CD4-positive, alpha-beta memory T cell (primary cell): Measurements from ENCODE around the gene TMIE. TPM values are rescaled to one million over a fixed set of nuclear protein-coding genes. Genes with fewer than 3 reads are reported as not detected.

Experiments used
- CTCF ChIA-PET: fragments of 350-600 bp; sonication (Branson Sonifier 250); formaldehyde crosslinking; loops from one replicate; lab custom pipeline; 2021; ENCODE audit warnings: inconsistent platforms; ENCODE audit not compliant: partially characterized antibody; lab: Charles Lee
- POLR2A ChIA-PET: fragments of 350-600 bp; sonication (Branson Sonifier 250); formaldehyde crosslinking; loops from one replicate; lab custom pipeline; 2021; ENCODE audit not compliant: partially characterized antibody; lab: Charles Lee
- DNase-seq, 5 donors: peaks; one replicate each; pipeline versions ENCODE4 v3.0.0 to v3.0.0-alpha.2; 2020 to 2022; ENCODE audit warnings: mixed read lengths in 1 of 5
- H3K27ac ChIP-seq: one replicate; pipeline ENCODE4 v1.7.0; 2013; ENCODE audit warnings: low read depth, low read length
- H3K27me3 ChIP-seq: 2 replicates; pipeline ENCODE4 v1.7.0; 2013; ENCODE audit warnings: mild to moderate bottlenecking, low read length, moderate library complexity; ENCODE audit not compliant: insufficient read depth
- H3K36me3 ChIP-seq: 2 replicates; pipeline ENCODE4 v1.7.0; 2013; ENCODE audit warnings: mild to moderate bottlenecking, low read length, moderate library complexity; ENCODE audit not compliant: insufficient read depth
- H3K4me1 ChIP-seq: 2 replicates; pipeline ENCODE4 v1.7.0; 2013; ENCODE audit warnings: mild to moderate bottlenecking, low read length, moderate library complexity; ENCODE audit not compliant: insufficient read depth
- H3K4me3 ChIP-seq, 2 donors: one replicate each; pipeline ENCODE4 v1.7.0; 2013; ENCODE audit warnings: low read length in 2 of 2, mild to moderate bottlenecking in 1 of 2
- H3K9me3 ChIP-seq, 2 donors: one replicate each; pipeline ENCODE4 v1.7.0; 2013; ENCODE audit warnings: low read length in 2 of 2, control low read depth in 1 of 2; ENCODE audit not compliant: control insufficient read depth in 1 of 2
- H3K27ac Mint-ChIP-seq, 7 donors: one replicate each; pipeline ENCODE4 v1.8.0; 2020 to 2021; ENCODE audit warnings: mixed read lengths in 7 of 7, mild to moderate bottlenecking in 6 of 7, inconsistent platforms in 3 of 7, moderate library complexity in 3 of 7
- H3K27me3 Mint-ChIP-seq, 2 donors: one replicate each; pipeline ENCODE4 v1.8.0; 2020 to 2021; ENCODE audit warnings: mixed read lengths in 2 of 2
- H3K36me3 Mint-ChIP-seq, 2 donors: one replicate each; pipeline ENCODE4 v1.8.0; 2020 to 2021; ENCODE audit warnings: mixed read lengths in 2 of 2, inconsistent platforms in 1 of 2, mild to moderate bottlenecking in 1 of 2
- H3K4me1 Mint-ChIP-seq, 4 donors: one replicate each; pipeline ENCODE4 v1.8.0; 2020 to 2021; ENCODE audit warnings: mixed read lengths in 4 of 4, mild to moderate bottlenecking in 1 of 4
- H3K4me3 Mint-ChIP-seq, 8 donors: one replicate each; pipeline ENCODE4 v1.8.0; 2020 to 2021; ENCODE audit warnings: mixed read lengths in 8 of 8, mild to moderate bottlenecking in 7 of 8, moderate library complexity in 6 of 8, inconsistent platforms in 3 of 8
- H3K9me3 Mint-ChIP-seq, 8 donors: one replicate each; pipeline ENCODE4 v1.8.0; 2020 to 2021; ENCODE audit warnings: mixed read lengths in 8 of 8, mild to moderate bottlenecking in 5 of 8, inconsistent platforms in 3 of 8, moderate library complexity in 1 of 8
- intact Hi-C: fragments of 100-400 bp; cut with micrococcal nuclease; formaldehyde crosslinking; loops from one replicate; pipeline ENCODE4 v1.15.1; 2023
- polyA plus RNA-seq, 2 donors: library from polyadenylated mRNA; unstranded; fragments of 300-500 nt; fragmentation: Illumina TruSeq; gene quantifications; one replicate each; pipeline ENCODE4 v1.2.3, GENCODE V29; 2021
- total RNA-seq, 2 experiments: library from RNA; stranded (reverse); gene quantifications; one replicate each; pipeline ENCODE4 v1.2.3, GENCODE V29; 2021

TMIE gene
- total and polyA plus RNA-seq, 4 experiments from 2014 or later: 0.70 to 3.3 (median 2.7) TPM

GRCh38 chr3:46675426-46675825 is 25.8 kb upstream of the TMIE start:
- Histone ChIP-seq H3K4me1 (no peaks in the 10 kb centered on the region), H3K27ac (no peak overlapping the region), H3K36me3 (no peaks in the 10 kb centered on the region), H3K27me3 (no peaks in the 10 kb centered on the region), H3K9me3 (no peaks in the 10 kb centered on the region), H3K4me3 (no peak overlapping the region)
- Mint-ChIP-seq H3K4me3 (no peak overlapping the region), H3K36me3 (peaks cover 16 to 18% of the 10 kb centered on the region in 2 donors), H3K4me1 (no peaks in the 10 kb centered on the region), H3K27ac (peak overlapping the region in 1 of 7 donors; percentile 15), H3K27me3 (no peaks in the 10 kb centered on the region), H3K9me3 (no peaks in the 10 kb centered on the region)
- intact Hi-C loops: no loop called here
- ChIA-PET POLR2A (no interaction called here), CTCF (interaction anchor here (1.2 kb wide), 1 partner anchor 8 kb away, joined by 3 read pairs; no protein-coding TSS in a partner anchor)
- no peak for DNase-seq

DNA sequence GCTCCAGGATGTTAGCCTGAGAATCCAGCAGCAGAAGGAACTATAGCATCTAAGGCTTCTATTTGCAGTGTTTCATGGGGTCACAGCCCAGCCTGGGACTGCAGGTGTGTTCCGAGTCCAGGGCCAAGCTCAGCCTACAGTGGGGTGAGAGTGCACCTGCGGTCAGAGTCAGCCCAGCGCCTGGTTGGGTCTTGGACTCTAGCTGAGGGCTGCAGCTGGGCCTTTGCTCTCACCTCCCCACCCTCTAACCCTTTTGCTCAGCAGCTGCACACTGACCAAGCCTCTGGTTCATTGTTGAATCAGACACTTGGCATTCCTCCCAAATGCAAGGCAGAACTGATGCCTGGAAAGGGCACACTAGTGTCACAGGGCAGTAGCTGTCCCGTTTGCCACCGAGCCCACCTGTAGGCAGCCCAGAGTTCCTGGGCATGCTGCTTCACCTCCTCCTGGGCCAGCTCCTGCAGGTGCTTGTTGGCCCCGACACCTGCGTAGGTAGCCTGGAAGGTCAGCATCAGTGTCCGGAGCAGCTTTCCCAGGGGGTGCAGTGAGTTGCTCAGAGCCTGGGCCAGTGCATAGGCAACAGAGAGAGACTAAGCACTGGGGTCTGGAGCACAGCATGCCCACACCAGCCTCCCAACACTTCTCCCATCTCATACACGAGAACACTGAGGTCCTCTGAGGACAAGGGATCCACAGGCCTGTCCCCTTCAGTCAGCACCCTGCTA is 25.2 kb upstream of the TMIE start:
- H3K4me1 ChIP-seq: no peaks in the 10 kb centered on the region
- no peaks in the 10 kb centered on the region for H3K9me3 ChIP-seq
- H3K4me3 ChIP-seq: no peak overlapping the region
- CTCF ChIA-PET: no interaction called here
- Mint-ChIP-seq H3K27me3 (no peaks in the 10 kb centered on the region), H3K36me3 (peaks cover 18 to 20% of the 10 kb centered on the region in 2 donors), H3K9me3 (no peaks in the 10 kb centered on the region), H3K4me3 (peak overlapping the region in 1 of 8 donors; percentile 3), H3K4me1 (no peaks in the 10 kb centered on the region), H3K27ac (no peak overlapping the region)
- H3K27me3 ChIP-seq: no peaks in the 10 kb centered on the region
- DNase-seq: no peak
- POLR2A ChIA-PET: no interaction called here
- intact Hi-C loops: no loop called here
- H3K27ac ChIP-seq: no peak overlapping the region
- H3K36me3 ChIP-seq: no peaks in the 10 kb centered on the region

GRCh38 chr3:46676601-46677410 is 24.4 kb upstream of the TMIE start:
- Mint-ChIP-seq H3K4me3 (no peak overlapping the region), H3K36me3 (peaks cover 18% of the 10 kb centered on the region in 2 donors), H3K9me3 (no peaks in the 10 kb centered on the region), H3K4me1 (no peaks in the 10 kb centered on the region), H3K27me3 (no peaks in the 10 kb centered on the region), H3K27ac (no peak overlapping the region)
- no peaks in the 10 kb centered on the region for H3K27me3 ChIP-seq
- H3K36me3 ChIP-seq: no peaks in the 10 kb centered on the region
- ChIA-PET CTCF (no interaction called here), POLR2A (no interaction called here)
- H3K9me3 ChIP-seq: no peaks in the 10 kb centered on the region
- DNase-seq: no peak
- no peaks in the 10 kb centered on the region for H3K4me1 ChIP-seq
- no peak overlapping the region for H3K4me3 ChIP-seq
- intact Hi-C loops: no loop called here
- no peak overlapping the region for H3K27ac ChIP-seq

- no peaks in the 10 kb centered on the region for H3K4me1 ChIP-seq
- H3K27me3 ChIP-seq: no peaks in the 10 kb centered on the region
- no peak for DNase-seq
- CTCF ChIA-PET: no interaction called here
- Mint-ChIP-seq H3K27ac (peak overlapping the region in 1 of 7 donors; percentile 23), H3K9me3 (no peaks in the 10 kb centered on the region), H3K4me3 (no peak overlapping the region), H3K4me1 (no peaks in the 10 kb centered on the region), H3K27me3 (no peaks in the 10 kb centered on the region), H3K36me3 (peaks cover 21 to 22% of the 10 kb centered on the region in 2 donors)
- intact Hi-C loops: no loop called here
- no peak overlapping the region for H3K27ac ChIP-seq
- no peaks in the 10 kb centered on the region for H3K36me3 ChIP-seq
- no peak overlapping the region for H3K4me3 ChIP-seq
- POLR2A ChIA-PET: no interaction called here
- H3K9me3 ChIP-seq: no peaks in the 10 kb centered on the region
These were observed 23.8 kb upstream of the TMIE start for GRCh38 chr3:46677411-46677726.

DNA sequence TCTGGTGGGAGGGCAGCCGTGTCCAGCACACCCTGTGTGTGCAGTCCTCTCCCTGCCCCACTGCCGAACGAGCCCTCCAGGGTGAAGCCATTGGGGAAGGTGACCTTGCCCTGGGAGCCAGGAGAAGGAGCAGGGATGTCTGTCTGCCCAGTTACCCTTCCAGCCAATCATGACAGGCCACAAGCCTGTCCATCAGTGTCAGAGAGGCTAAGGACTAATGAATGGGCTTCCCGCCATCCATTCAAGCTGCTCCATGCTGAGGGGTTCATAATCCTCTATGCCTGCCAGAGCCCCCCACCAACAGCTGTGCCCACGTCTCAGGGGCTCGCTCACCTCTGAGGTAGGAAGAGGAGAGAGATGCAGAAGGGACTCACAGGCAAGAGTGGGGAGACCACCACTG is 22.9 kb upstream of the TMIE start:
- no peak overlapping the region for H3K4me3 ChIP-seq
- peaks cover 21 to 25% of the 10 kb centered on the region in 2 donors for H3K36me3 Mint-ChIP-seq
- no peaks in the 10 kb centered on the region for H3K27me3 ChIP-seq
- H3K4me1 Mint-ChIP-seq: no peaks in the 10 kb centered on the region
- DNase-seq: no peak
- no peak overlapping the region for H3K27ac ChIP-seq
- no peaks in the 10 kb centered on the region for H3K9me3 ChIP-seq
- H3K9me3 Mint-ChIP-seq: no peaks in the 10 kb centered on the region
- no peak overlapping the region for H3K4me3 Mint-ChIP-seq
- H3K27me3 Mint-ChIP-seq: no peaks in the 10 kb centered on the region
- H3K4me1 ChIP-seq: no peaks in the 10 kb centered on the region
- POLR2A ChIA-PET: no interaction called here
- no peaks in the 10 kb centered on the region for H3K36me3 ChIP-seq
- no peak overlapping the region for H3K27ac Mint-ChIP-seq
- intact Hi-C loops: no loop called here
- CTCF ChIA-PET: no interaction called here

- no peak for DNase-seq
- H3K27me3 Mint-ChIP-seq: no peaks in the 10 kb centered on the region
- Histone ChIP-seq H3K4me1 (no peaks in the 10 kb centered on the region), H3K27me3 (no peaks in the 10 kb centered on the region), H3K27ac (no peak overlapping the region), H3K4me3 (no peak overlapping the region), H3K36me3 (no peaks in the 10 kb centered on the region), H3K9me3 (no peaks in the 10 kb centered on the region)
- ChIA-PET POLR2A (interaction anchor here (1.0 kb wide), 1 partner anchor 11 kb away, joined by 3 read pairs; no protein-coding TSS in a partner anchor), CTCF (no interaction called here)
- H3K9me3 Mint-ChIP-seq: no peaks in the 10 kb centered on the region
- peaks cover 11 to 19% of the 10 kb centered on the region in 2 donors for H3K36me3 Mint-ChIP-seq
- intact Hi-C loops: no loop called here
- H3K4me1 Mint-ChIP-seq: no peaks in the 10 kb centered on the region
- no peak overlapping the region for H3K4me3 Mint-ChIP-seq
- peak overlapping the region in 3 of 7 donors; percentile 38 to 70 (median 42) for H3K27ac Mint-ChIP-seq
These were observed 21.5 kb upstream of the TMIE start for GRCh38 chr3:46679681-46680080.

DNA sequence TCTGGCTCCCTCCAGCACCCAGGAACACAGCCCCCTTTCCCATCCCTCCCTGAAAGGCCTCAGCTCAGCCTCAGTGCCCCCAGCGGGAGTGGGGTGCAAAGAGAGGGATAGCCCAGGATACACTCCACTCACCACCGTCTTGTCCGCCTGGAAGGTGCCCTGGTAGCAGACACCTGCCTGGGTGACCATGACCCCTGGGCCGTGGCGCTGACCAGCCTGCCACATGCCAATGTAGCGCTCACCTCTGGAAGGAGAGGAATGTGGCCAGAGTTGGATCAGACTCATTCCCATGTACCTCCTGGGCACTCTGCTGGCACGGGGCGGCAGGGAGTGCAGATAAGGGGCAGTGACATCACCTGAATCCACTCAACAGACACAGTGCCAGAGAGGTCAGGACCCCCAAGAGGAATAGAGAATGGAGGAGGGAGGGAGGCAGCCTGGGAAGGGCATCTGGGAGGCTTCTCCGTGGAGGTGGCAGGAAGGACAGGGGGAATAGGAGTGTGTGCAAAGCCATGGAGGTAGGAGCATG is 20.8 kb upstream of the TMIE start:
- no peaks in the 10 kb centered on the region for H3K27me3 Mint-ChIP-seq
- Histone ChIP-seq H3K4me3 (no peak overlapping the region), H3K36me3 (no peaks in the 10 kb centered on the region), H3K9me3 (no peaks in the 10 kb centered on the region), H3K27me3 (no peaks in the 10 kb centered on the region), H3K27ac (no peak overlapping the region), H3K4me1 (no peaks in the 10 kb centered on the region)
- H3K36me3 Mint-ChIP-seq: peaks cover 16 to 25% of the 10 kb centered on the region in 2 donors
- H3K4me1 Mint-ChIP-seq: no peaks in the 10 kb centered on the region
- intact Hi-C loops: no loop called here
- POLR2A ChIA-PET: interaction anchor here (1.0 kb wide), 1 partner anchor 11 kb away, joined by 3 read pairs; no protein-coding TSS in a partner anchor
- peak overlapping the region in 2 of 7 donors; percentile 36 to 59 for H3K27ac Mint-ChIP-seq
- CTCF ChIA-PET: no interaction called here
- DNase-seq: no peak
- no peaks in the 10 kb centered on the region for H3K9me3 Mint-ChIP-seq
- H3K4me3 Mint-ChIP-seq: no peak overlapping the region
